MM.1S (cell line): Measurements from ENCODE around the gene SAAL1.
A peak's percentile ranks its signal among the peaks of the same experiment; 100 is the strongest.

Experiments
- DNase-seq: peaks from one replicate; pipeline ENCODE4 v3.0.0-alpha.2; 2015
- H2AFZ ChIP-seq: fragments of 300-600 bp; sonication (generic); 2 replicates; pipeline ENCODE4 v1.6.0; 2016; ENCODE audit warnings: antibody characterized with exemption, low read length
- H3F3A ChIP-seq: fragments of 300-600 bp; sonication (generic); 2 replicates; pipeline ENCODE4 v1.6.1; 2016; ENCODE audit warnings: mild to moderate bottlenecking, antibody characterized with exemption, low read length, moderate library complexity, mixed read lengths; ENCODE audit not compliant: insufficient read depth
- H3K27ac ChIP-seq: fragments of 300-600 bp; sonication (generic); 2 replicates; pipeline ENCODE4 v1.5.1; 2016; ENCODE audit warnings: mild to moderate bottlenecking, low read length
- H3K27me3 ChIP-seq: fragments of 300-600 bp; sonication (generic); replicated peaks from 2 replicates; pipeline ENCODE4 v1.6.0; 2016; ENCODE audit warnings: low read length; ENCODE audit not compliant: insufficient read depth
- H3K36me3 ChIP-seq: fragments of 300-600 bp; sonication (generic); replicated peaks from 2 replicates; pipeline ENCODE4 v1.6.1; 2016; ENCODE audit warnings: mild to moderate bottlenecking, low read length, mixed read lengths; ENCODE audit not compliant: insufficient read depth
- H3K4me1 ChIP-seq: fragments of 300-600 bp; sonication (generic); 2 replicates; pipeline ENCODE4 v1.6.1; 2016; ENCODE audit warnings: low read length, mixed read lengths
- H3K4me2 ChIP-seq: fragments of 300-600 bp; sonication (generic); 2 replicates; pipeline ENCODE4 v1.6.0; 2016; ENCODE audit warnings: low read depth, low read length
- H3K4me3 ChIP-seq: fragments of 300-600 bp; sonication (generic); 2 replicates; pipeline ENCODE4 v1.5.1; 2016; ENCODE audit warnings: low read length, mixed read lengths
- H3K79me2 ChIP-seq: fragments of 300-600 bp; sonication (generic); 2 replicates; pipeline ENCODE4 v1.6.1; 2016; ENCODE audit warnings: mixed run types, low read length, mixed read lengths
- H3K9ac ChIP-seq: fragments of 300-600 bp; sonication (generic); 2 replicates; pipeline ENCODE4 v1.6.1; 2016; ENCODE audit warnings: low read length, mixed read lengths
- H3K9me2 ChIP-seq: fragments of 300-600 bp; sonication (generic); replicated peaks from 2 replicates; pipeline ENCODE4 v1.6.1; 2016; ENCODE audit warnings: mild to moderate bottlenecking, low read length, mixed read lengths; ENCODE audit not compliant: insufficient read depth
- H3K9me3 ChIP-seq: fragments of 300-600 bp; sonication (generic); replicated peaks from 2 replicates; pipeline ENCODE4 v1.6.1; 2016; ENCODE audit warnings: mild to moderate bottlenecking, low read length, mixed read lengths; ENCODE audit not compliant: insufficient read depth
- H4K20me1 ChIP-seq: fragments of 300-600 bp; sonication (generic); 2 replicates; pipeline ENCODE4 v1.6.1; 2016; ENCODE audit warnings: mild to moderate bottlenecking, low read length, moderate library complexity, mixed read lengths; ENCODE audit not compliant: insufficient read depth
- EZH2 ChIP-seq: fragments of 300-600 bp; sonication (generic); optimal IDR thresholded peaks from 2 replicates; pipeline ENCODE3; 2017; ENCODE audit warnings: low read depth, mild to moderate bottlenecking, antibody characterized with exemption, low read length, mixed read lengths
- EZH2phosphoT487 ChIP-seq: fragments of 300-600 bp; sonication (generic); IDR thresholded peaks from 2 replicates; pipeline ENCODE4 v1.6.1; 2018; ENCODE audit warnings: antibody characterized with exemption, low read length
- TF ChIP-seq, protein P1 (sequence below): fragments of 300-600 bp; sonication (generic); IDR thresholded peaks from 2 replicates; pipeline ENCODE4 v1.5.1; 2016; ENCODE audit warnings: antibody characterized with exemption, low read length, mixed read lengths

Gene SAAL1

DNA sequence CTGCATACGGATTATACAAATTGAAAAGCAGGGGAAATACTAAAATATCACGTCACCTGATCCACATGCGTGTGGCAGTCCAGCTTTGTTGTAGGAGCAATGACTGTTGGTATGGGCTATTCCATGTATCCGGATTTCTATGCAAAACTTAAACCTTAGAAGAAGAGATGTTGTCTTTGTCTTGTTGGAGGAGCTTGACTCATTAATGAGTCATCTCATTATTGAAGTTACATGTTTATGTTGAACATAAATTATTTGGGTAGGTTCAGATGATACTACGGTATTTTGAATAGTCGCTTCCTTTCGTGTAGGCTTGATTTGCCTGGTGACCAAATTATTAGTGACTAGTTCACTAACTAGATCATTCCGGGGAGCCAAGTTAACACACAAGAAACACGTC lies 806 bp upstream of the SAAL1 start:
- Histone ChIP-seq H3K4me3 (no peak overlapping the region; the same call in 1 of the 2 replicates), H3K4me2 (peak overlapping the region; percentile 69; the same call in 1 of the 2 replicates), H3K9ac (no peak overlapping the region), H3K9me2 (no peaks in the 10 kb centered on the region), H3K27me3 (no peaks in the 10 kb centered on the region), H3K79me2 (peaks cover 36% of the 10 kb centered on the region), H3K27ac (no peak overlapping the region), H3F3A (no peaks in the 10 kb centered on the region), H3K36me3 (peaks cover 7% of the 10 kb centered on the region; the same call in 1 of the 2 replicates), H2AFZ (peak overlapping the region; percentile 99), H3K9me3 (no peaks in the 10 kb centered on the region), H3K4me1 (peaks cover 11% of the 10 kb centered on the region; the same call in 1 of the 2 replicates), H4K20me1 (no peaks in the 10 kb centered on the region)
- no peak for DNase-seq
- TF ChIP-seq EZH2: no peak
- TF ChIP-seq, protein P1, sequence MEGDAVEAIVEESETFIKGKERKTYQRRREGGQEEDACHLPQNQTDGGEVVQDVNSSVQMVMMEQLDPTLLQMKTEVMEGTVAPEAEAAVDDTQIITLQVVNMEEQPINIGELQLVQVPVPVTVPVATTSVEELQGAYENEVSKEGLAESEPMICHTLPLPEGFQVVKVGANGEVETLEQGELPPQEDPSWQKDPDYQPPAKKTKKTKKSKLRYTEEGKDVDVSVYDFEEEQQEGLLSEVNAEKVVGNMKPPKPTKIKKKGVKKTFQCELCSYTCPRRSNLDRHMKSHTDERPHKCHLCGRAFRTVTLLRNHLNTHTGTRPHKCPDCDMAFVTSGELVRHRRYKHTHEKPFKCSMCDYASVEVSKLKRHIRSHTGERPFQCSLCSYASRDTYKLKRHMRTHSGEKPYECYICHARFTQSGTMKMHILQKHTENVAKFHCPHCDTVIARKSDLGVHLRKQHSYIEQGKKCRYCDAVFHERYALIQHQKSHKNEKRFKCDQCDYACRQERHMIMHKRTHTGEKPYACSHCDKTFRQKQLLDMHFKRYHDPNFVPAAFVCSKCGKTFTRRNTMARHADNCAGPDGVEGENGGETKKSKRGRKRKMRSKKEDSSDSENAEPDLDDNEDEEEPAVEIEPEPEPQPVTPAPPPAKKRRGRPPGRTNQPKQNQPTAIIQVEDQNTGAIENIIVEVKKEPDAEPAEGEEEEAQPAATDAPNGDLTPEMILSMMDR: no peak
- no peak for TF ChIP-seq EZH2phosphoT487

DNA sequence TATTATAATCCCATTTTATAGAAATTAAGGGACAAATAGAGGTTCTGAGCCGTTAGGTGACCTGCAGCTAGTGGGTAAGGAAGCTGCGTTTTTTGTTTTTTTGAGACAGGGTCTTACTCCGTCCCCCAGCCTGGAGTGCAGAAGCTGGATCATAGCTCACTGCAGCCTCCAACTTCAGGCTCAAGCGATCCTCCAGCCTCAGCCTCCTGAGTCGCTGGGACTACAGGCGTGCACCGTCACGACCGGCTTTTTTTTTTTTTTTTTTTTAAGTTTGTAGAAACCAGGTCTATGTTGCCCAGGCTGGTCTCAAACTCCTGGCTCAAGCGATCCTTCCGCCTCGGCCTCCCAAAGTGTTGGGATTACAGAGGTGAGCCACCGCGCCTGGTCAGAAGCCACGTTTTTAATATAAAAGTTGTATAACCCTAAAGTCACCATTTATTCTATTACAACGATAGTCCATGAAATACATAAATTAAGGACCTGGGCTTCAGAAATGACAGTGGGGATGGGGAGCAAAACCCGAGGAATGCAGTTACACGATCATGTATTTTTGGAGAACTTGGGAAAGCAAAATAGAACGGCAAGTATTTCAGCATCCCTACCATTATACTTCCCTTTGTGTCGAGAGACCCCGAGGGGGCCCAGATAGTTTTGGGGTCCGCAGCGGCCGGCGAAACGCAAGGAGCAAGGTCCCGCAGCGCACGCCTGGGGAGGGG lies 638 bp downstream of the SAAL1 start:
- Histone ChIP-seq H3F3A (no peaks in the 10 kb centered on the region), H3K27me3 (no peaks in the 10 kb centered on the region), H3K9me2 (no peaks in the 10 kb centered on the region), H3K9ac (peak overlapping the region; percentile 95), H3K27ac (no peak overlapping the region), H2AFZ (peak overlapping the region; percentile 99), H3K9me3 (no peaks in the 10 kb centered on the region), H3K4me2 (peak overlapping the region; percentile 69; the same call in 1 of the 2 replicates), H4K20me1 (no peaks in the 10 kb centered on the region), H3K4me1 (peaks cover 11% of the 10 kb centered on the region; the same call in 1 of the 2 replicates), H3K79me2 (peaks cover 36% of the 10 kb centered on the region), H3K36me3 (peaks cover 7% of the 10 kb centered on the region; the same call in 1 of the 2 replicates), H3K4me3 (peak overlapping the region; percentile 95)
- no peak for DNase-seq
- TF ChIP-seq, protein P1: no peak
- TF ChIP-seq EZH2phosphoT487 (no peak), EZH2 (no peak)

DNA sequence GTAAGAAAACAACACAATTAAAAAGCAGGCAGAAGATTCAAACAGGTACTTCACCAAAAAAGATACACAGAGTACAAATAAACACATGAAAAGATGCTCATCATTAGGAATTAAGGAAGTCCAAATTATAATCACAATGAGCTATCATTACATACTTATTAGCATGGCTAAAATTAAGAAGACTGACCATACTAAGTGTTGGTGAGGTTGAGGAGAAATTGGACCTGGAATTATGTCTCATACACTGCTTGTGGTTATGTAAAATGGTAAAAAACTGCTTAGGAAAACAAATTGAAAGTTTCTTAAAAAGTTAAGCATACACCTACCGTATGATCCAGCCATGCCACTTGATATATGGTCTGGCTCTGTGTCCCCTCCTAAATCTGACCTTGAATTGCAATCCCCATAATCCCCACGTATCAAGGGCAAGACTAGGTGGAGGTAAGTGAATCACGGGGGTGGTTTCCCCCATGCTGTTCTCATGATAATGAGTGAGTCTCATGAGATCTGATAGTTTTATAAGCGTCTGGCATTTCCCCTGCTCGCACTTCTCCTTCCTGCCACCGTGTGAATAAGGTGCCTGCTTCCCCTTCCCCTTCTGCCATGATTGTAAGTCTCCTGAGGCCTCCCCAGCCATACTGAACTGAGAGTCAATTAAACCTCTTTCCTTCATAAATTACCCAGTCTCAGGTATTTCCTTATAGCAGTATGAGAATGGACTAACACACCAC lies 4.8 kb downstream of the SAAL1 start:
- no peaks in the 10 kb centered on the region for H4K20me1 ChIP-seq
- no peak for TF ChIP-seq EZH2phosphoT487
- no peak for TF ChIP-seq EZH2
- TF ChIP-seq, protein P1: no peak
- no peaks in the 10 kb centered on the region for H3K27me3 ChIP-seq
- H3K9ac ChIP-seq: no peak overlapping the region
- no peak overlapping the region for H3K4me3 ChIP-seq
- H3K9me3 ChIP-seq: no peaks in the 10 kb centered on the region
- H3K4me1 ChIP-seq: peaks cover 6% of the 10 kb centered on the region; the same call in 1 of the 2 replicates
- no peaks in the 10 kb centered on the region for H3F3A ChIP-seq
- no peak overlapping the region for H2AFZ ChIP-seq
- peaks cover 9% of the 10 kb centered on the region for H3K36me3 ChIP-seq
- H3K4me2 ChIP-seq: no peak overlapping the region
- no peaks in the 10 kb centered on the region for H3K9me2 ChIP-seq
- no peak overlapping the region for H3K27ac ChIP-seq
- H3K79me2 ChIP-seq: peaks cover 57% of the 10 kb centered on the region
- no peak for DNase-seq
